IMR-90 (cell line): Measurements from ENCODE around the gene DHH. TPM values are rescaled to one million over a fixed set of nuclear protein-coding genes. Genes with fewer than 3 reads are reported as not detected.
A peak's percentile ranks its signal among the peaks of the same experiment; 100 is the strongest.

ENCODE experiments used
- ATAC-seq: fragments of 200-7000 bp; cut with Tn5 transposase; 2 replicates; pipeline ENCODE4 v1.9.1; 2020; ENCODE audit warnings: low read depth, mild to moderate bottlenecking, moderate library complexity
- BruUV-seq: library from RNA; stranded (reverse); fragments of 400-500 nt; replicated peaks from 2 replicates; lab custom pipeline; 2021; lab: Mats Ljungman, UMichigan
- CTCF ChIA-PET: fragments of 300-600 bp; formaldehyde crosslinking; extraction: SDS; loops from one replicate; lab custom pipeline; 2021; ENCODE audit warnings: antibody characterized with exemption; lab: Yijun Ruan, JAX
- POLR2A ChIA-PET: fragments of 300-600 bp; sonication (Branson Sonifier 250); formaldehyde crosslinking; loops from one replicate; lab custom pipeline; 2022; ENCODE audit warnings: antibody characterized with exemption; ENCODE audit not compliant: unreplicated experiment; lab: Charles Lee
- DNase-seq: peaks from one replicate; pipeline ENCODE4 v3.0.0; 2013
- H2AFZ ChIP-seq: replicated peaks from 2 replicates; pipeline ENCODE3; 2013; ENCODE audit warnings: low read length, mild to moderate bottlenecking; ENCODE audit not compliant: poor library complexity
- H2AK5ac ChIP-seq: 2 replicates; pipeline ENCODE4 v1.6.1; 2013; ENCODE audit warnings: low read depth, low read length, inconsistent platforms
- H2AK9ac ChIP-seq: replicated peaks from 2 replicates; pipeline ENCODE3; 2013; ENCODE audit warnings: mild to moderate bottlenecking, low read depth, low read length, moderate library complexity; ENCODE audit not compliant: poor library complexity
- H2BK120ac ChIP-seq: 2 replicates; pipeline ENCODE4 v1.6.1; 2013; ENCODE audit warnings: low read depth, low read length, inconsistent platforms
- H2BK15ac ChIP-seq: 3 replicates; pipeline ENCODE4 v1.6.1; 2013; ENCODE audit warnings: low read depth, low read length, inconsistent platforms
- H2BK20ac ChIP-seq: 2 replicates; pipeline ENCODE4 v1.6.1; 2013; ENCODE audit warnings: low read depth, mild to moderate bottlenecking, inconsistent platforms, low read length, moderate library complexity
- H2BK5ac ChIP-seq: 2 replicates; pipeline ENCODE4 v1.6.1; 2013; ENCODE audit warnings: mild to moderate bottlenecking, low read depth, low read length, inconsistent platforms; ENCODE audit not compliant: poor library complexity, severe bottlenecking
- H3K14ac ChIP-seq: replicated peaks from 2 replicates; pipeline ENCODE4 v1.6.1; 2013; ENCODE audit warnings: low read depth, low read length, inconsistent platforms
- H3K18ac ChIP-seq: 2 replicates; pipeline ENCODE4 v1.6.1; 2013; ENCODE audit warnings: low read depth, low read length, control low read depth
- H3K23ac ChIP-seq: 2 replicates; pipeline ENCODE4 v1.6.1; 2013; ENCODE audit warnings: low read depth, low read length, inconsistent platforms
- H3K27ac ChIP-seq: 2 replicates; pipeline ENCODE4 v1.5.1; 2013; ENCODE audit warnings: mild to moderate bottlenecking, control low read depth, low read length; ENCODE audit not compliant: insufficient read depth
- H3K27me3 ChIP-seq: 2 replicates; pipeline ENCODE4 v1.6.1; 2013; ENCODE audit warnings: low read length; ENCODE audit not compliant: control insufficient read depth, insufficient read depth
- H3K36me3 ChIP-seq: 2 replicates; pipeline ENCODE4 v1.6.1; 2013; ENCODE audit warnings: low read length, mixed read lengths; ENCODE audit not compliant: control insufficient read depth, insufficient read depth
- H3K4ac ChIP-seq: 2 replicates; pipeline ENCODE4 v1.6.1; 2013; ENCODE audit warnings: low read depth, low read length, inconsistent platforms
- H3K4me1 ChIP-seq: 2 replicates; pipeline ENCODE4 v1.6.1; 2013; ENCODE audit warnings: low read length, mixed read lengths; ENCODE audit not compliant: control insufficient read depth, insufficient read depth
- H3K4me2 ChIP-seq: 2 replicates; pipeline ENCODE4 v1.6.1; 2013; ENCODE audit warnings: low read depth, mild to moderate bottlenecking, control low read depth, low read length, moderate library complexity
- H3K4me3 ChIP-seq: 2 replicates; pipeline ENCODE4 v1.5.1; 2013; ENCODE audit warnings: low read depth, mild to moderate bottlenecking, control low read depth, low read length, moderate library complexity; ENCODE audit not compliant: insufficient read depth
- H3K56ac ChIP-seq: 2 replicates; pipeline ENCODE4 v1.6.1; 2013; ENCODE audit warnings: low read length, inconsistent platforms; ENCODE audit not compliant: insufficient read depth; ENCODE audit errors: extremely low read depth
- H3K79me1 ChIP-seq, 2 experiments: 2 replicates each; pipeline ENCODE4 v1.6.1; 2013; ENCODE audit warnings: low read length in 2 of 2, inconsistent platforms in 1 of 2, low read depth in 1 of 2
- H3K9ac ChIP-seq: 2 replicates; pipeline ENCODE4 v1.6.1; 2013; ENCODE audit warnings: low read depth, low read length, control low read depth
- H3K9me1 ChIP-seq: 2 replicates; pipeline ENCODE4 v1.6.1; 2013; ENCODE audit warnings: low read length, inconsistent platforms; ENCODE audit not compliant: insufficient read depth
- H3K9me3 ChIP-seq: 2 replicates; pipeline ENCODE4 v1.6.1; 2013; ENCODE audit warnings: low read length; ENCODE audit not compliant: control insufficient read depth, insufficient read depth
- H4K20me1 ChIP-seq: 2 replicates; pipeline ENCODE4 v1.6.1; 2013; ENCODE audit warnings: low read length, inconsistent platforms; ENCODE audit not compliant: insufficient read depth
- H4K5ac ChIP-seq: 2 replicates; pipeline ENCODE4 v1.6.1; 2013; ENCODE audit warnings: mild to moderate bottlenecking, low read depth, low read length, control low read depth
- H4K8ac ChIP-seq, 2 experiments: 2 replicates each; pipeline ENCODE4 v1.6.1; 2013; ENCODE audit warnings: low read depth in 2 of 2, low read length in 2 of 2, control low read depth in 1 of 2, inconsistent platforms in 1 of 2
- H4K91ac ChIP-seq: 2 replicates; pipeline ENCODE4 v1.6.1; 2013; ENCODE audit warnings: low read depth, low read length, inconsistent platforms; ENCODE audit not compliant: insufficient read depth
- BHLHE40 ChIP-seq: fragments of 150-350 bp; IDR thresholded peaks from 2 replicates; pipeline ENCODE4 v1.6.1; 2016; ENCODE audit warnings: mild to moderate bottlenecking, low read depth, low read length
- CEBPB ChIP-seq: IDR thresholded peaks from 2 replicates; pipeline ENCODE4 v1.6.1; 2012; ENCODE audit warnings: low read depth, low read length, improper control_type of control experiment
- CHD1 ChIP-seq: IDR thresholded peaks from 2 replicates; pipeline ENCODE4 v1.6.1; 2012; ENCODE audit warnings: low read depth, low read length, improper control_type of control experiment
- MXI1 ChIP-seq: IDR thresholded peaks from 2 replicates; pipeline ENCODE4 v1.6.1; 2012; ENCODE audit warnings: low read depth, mild to moderate bottlenecking, low read length, moderate library complexity, borderline replicate concordance
- NFE2L2 ChIP-seq: fragments of 150-350 bp; IDR thresholded peaks from 2 replicates; pipeline ENCODE4 v1.6.1; 2016; ENCODE audit warnings: low read depth, mild to moderate bottlenecking, low read length
- POLR2A ChIP-seq: IDR thresholded peaks from 2 replicates; pipeline ENCODE4 v1.6.1; 2012; ENCODE audit warnings: mild to moderate bottlenecking, low read depth, low read length
- RCOR1 ChIP-seq: IDR thresholded peaks from 2 replicates; pipeline ENCODE4 v1.6.1; 2012; ENCODE audit warnings: mild to moderate bottlenecking, low read length, improper control_type of control experiment; ENCODE audit not compliant: insufficient replicate concordance
- RFX5 ChIP-seq: IDR thresholded peaks from 2 replicates; pipeline ENCODE4 v1.8.0; 2012; ENCODE audit warnings: low read depth, mild to moderate bottlenecking, low read length, moderate library complexity
- SMC3 ChIP-seq: fragments of 150-350 bp; IDR thresholded peaks from 2 replicates; pipeline ENCODE4 v1.6.1; 2016; ENCODE audit warnings: low read depth, mild to moderate bottlenecking, antibody characterized with exemption, low read length, moderate library complexity
- WGBS, 2 experiments: methylation state at CpG; one replicate each; pipeline versions ENCODE4 v1.1.5 to v1.1.7; 2013; ENCODE audit warnings: missing lambda C conversion rate in 2 of 2; ENCODE audit not compliant: insufficient read length in 1 of 2; ENCODE audit errors: extremely low coverage in 2 of 2; 5-methylcytosine and 5-hydroxymethylcytosine counted together
- dilution Hi-C: fragments of 300-500 bp; cut with HindIII; formaldehyde crosslinking; loops from one replicate; pipeline ENCODE4 v1.14.3; 2018; ENCODE audit warnings: low sequenced_read_pairs; ENCODE audit not compliant: unreplicated experiment
- in situ Hi-C: fragments of 300-500 bp; cut with MboI; formaldehyde crosslinking; loops from 3 replicates; pipeline ENCODE4 v1.14.3; 2019; ENCODE audit warnings: low sequenced_read_pairs, inconsistent platforms, mixed read lengths
- intact Hi-C: fragments of 100-400 bp; cut with micrococcal nuclease; formaldehyde crosslinking; loops from 2 replicates; pipeline ENCODE4 v1.10.0; 2022
- polyA plus RNA-seq, 3 experiments: library from polyadenylated mRNA; depleted of rRNA; stranded (reverse); fragments of >200 nt; gene quantifications; 2 replicates each; pipeline ENCODE4 v1.2.3, GENCODE V29; 2012; ENCODE audit warnings: low replicate concordance in 1 of 3
- total RNA-seq: library from RNA; depleted of rRNA; stranded (reverse); fragments of >200 nt; gene quantifications from 2 replicates; pipeline ENCODE4 v1.2.3, GENCODE V29; 2012
- TF ChIP-seq, protein P1 (sequence below): fragments of 150-350 bp; IDR thresholded peaks from 2 replicates; pipeline ENCODE4 v1.6.1; 2016; ENCODE audit warnings: low read depth, mild to moderate bottlenecking, low read length, moderate library complexity, borderline replicate concordance
- TF ChIP-seq, protein P2 (sequence below): conservative IDR thresholded peaks from 2 replicates; pipeline ENCODE4 v1.5.1; 2012; ENCODE audit warnings: mild to moderate bottlenecking, low read depth, low read length, improper control_type of control experiment
- TF ChIP-seq, protein P3 (sequence below): fragments of 150-350 bp; IDR thresholded peaks from 2 replicates; pipeline ENCODE4 v1.6.1; 2017; ENCODE audit warnings: mild to moderate bottlenecking, antibody characterized with exemption, low read length, low read depth

Gene DHH
- total and polyA plus RNA-seq, 2 of the 4 experiments (the other 2 are of a cell fraction): under 0.01 to 0.07 TPM

DNA sequence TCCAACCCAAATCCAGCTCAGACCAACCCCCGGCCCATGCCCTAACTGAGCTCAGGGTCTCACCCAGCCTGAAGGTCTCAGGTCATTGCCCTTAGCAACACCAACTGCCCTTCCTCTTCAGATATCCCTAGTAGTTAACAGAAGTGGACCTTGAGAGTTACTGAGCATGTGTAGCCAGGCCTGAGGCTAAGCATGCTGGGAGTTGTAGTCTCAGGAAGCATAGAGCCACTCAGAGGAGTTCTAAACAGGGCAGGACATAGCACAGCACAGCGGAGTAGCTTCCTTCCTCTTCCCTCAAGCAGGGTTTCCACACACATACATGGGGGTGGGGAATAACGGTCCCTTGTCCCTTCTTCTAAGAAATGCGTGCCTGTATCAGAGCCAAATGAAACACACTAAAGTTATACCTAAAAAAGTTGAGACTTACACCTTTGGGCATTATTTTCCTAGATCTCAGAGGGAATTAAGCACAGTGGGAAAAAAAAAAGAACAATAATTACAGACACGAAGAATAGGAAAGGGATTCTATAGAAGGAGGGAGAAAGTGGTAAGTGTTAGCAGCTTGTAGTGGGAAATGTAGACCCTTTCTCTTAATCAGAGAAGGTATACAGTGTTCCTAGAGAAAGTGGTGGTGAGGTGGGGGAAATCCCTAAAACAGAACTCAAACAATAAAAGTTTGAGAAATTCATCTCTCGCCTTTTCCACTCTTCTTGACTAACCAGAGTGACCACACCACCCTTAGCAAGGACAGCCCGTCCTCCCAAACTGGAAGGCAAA lies 38.4 kb downstream of the DHH start:
- no peak overlapping the region for H2AK5ac ChIP-seq
- DNase-seq (peak; percentile 82), ATAC-seq (peak; percentile 36)
- H2AK9ac ChIP-seq: no peak overlapping the region
- no peak overlapping the region for H3K4ac ChIP-seq
- H3K79me1 ChIP-seq: peaks cover 14 to 78% of the 10 kb centered on the region in 2 experiments; a peak in 3 of 4 replicates
- no peak overlapping the region for H2BK15ac ChIP-seq
- in situ Hi-C loops: no loop called here
- H2BK5ac ChIP-seq: no peak overlapping the region
- H2BK120ac ChIP-seq: no peak overlapping the region
- H3K9me1 ChIP-seq: peaks cover 24% of the 10 kb centered on the region
- H4K91ac ChIP-seq: no peak overlapping the region
- H4K5ac ChIP-seq: no peak overlapping the region
- H3K36me3 ChIP-seq: peaks cover 40% of the 10 kb centered on the region
- H4K8ac ChIP-seq: no peak overlapping the region
- ChIA-PET CTCF (no interaction called here), POLR2A (interaction anchor here (0.6 kb wide), 1 partner anchor 1630 kb away, joined by 3 read pairs; no protein-coding TSS in a partner anchor)
- peaks cover 82% of the 10 kb centered on the region for H4K20me1 ChIP-seq
- dilution Hi-C loops: no loop called here
- H2AFZ ChIP-seq: peak overlapping the region; percentile 59
- H3K4me2 ChIP-seq: peak overlapping the region; percentile 97
- H3K14ac ChIP-seq: no peak overlapping the region
- H3K56ac ChIP-seq: no peak overlapping the region
- no peak overlapping the region for H3K27ac ChIP-seq
- WGBS, 2 experiments: 86% methylated on average over 1 of the region's 7 CpGs; no CpG with 5 or more reads in 1 of the 2 experiments
- peak overlapping the region; percentile 71; the same call in 1 of the 2 replicates for H3K23ac ChIP-seq
- no TSS peak for BruUV-seq
- H3K18ac ChIP-seq: no peak overlapping the region
- no peak overlapping the region for H3K4me3 ChIP-seq
- intact Hi-C loops: no loop called here
- TF ChIP-seq POLR2A (no peak), RCOR1 (no peak), CHD1 (no peak), BHLHE40 (no peak), MXI1 (no peak), SMC3 (no peak), NFE2L2 (no peak), CEBPB (no peak), RFX5 (no peak)
- TF ChIP-seq, protein P1, sequence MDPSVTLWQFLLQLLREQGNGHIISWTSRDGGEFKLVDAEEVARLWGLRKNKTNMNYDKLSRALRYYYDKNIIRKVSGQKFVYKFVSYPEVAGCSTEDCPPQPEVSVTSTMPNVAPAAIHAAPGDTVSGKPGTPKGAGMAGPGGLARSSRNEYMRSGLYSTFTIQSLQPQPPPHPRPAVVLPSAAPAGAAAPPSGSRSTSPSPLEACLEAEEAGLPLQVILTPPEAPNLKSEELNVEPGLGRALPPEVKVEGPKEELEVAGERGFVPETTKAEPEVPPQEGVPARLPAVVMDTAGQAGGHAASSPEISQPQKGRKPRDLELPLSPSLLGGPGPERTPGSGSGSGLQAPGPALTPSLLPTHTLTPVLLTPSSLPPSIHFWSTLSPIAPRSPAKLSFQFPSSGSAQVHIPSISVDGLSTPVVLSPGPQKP: no peak
- TF ChIP-seq, protein P2, sequence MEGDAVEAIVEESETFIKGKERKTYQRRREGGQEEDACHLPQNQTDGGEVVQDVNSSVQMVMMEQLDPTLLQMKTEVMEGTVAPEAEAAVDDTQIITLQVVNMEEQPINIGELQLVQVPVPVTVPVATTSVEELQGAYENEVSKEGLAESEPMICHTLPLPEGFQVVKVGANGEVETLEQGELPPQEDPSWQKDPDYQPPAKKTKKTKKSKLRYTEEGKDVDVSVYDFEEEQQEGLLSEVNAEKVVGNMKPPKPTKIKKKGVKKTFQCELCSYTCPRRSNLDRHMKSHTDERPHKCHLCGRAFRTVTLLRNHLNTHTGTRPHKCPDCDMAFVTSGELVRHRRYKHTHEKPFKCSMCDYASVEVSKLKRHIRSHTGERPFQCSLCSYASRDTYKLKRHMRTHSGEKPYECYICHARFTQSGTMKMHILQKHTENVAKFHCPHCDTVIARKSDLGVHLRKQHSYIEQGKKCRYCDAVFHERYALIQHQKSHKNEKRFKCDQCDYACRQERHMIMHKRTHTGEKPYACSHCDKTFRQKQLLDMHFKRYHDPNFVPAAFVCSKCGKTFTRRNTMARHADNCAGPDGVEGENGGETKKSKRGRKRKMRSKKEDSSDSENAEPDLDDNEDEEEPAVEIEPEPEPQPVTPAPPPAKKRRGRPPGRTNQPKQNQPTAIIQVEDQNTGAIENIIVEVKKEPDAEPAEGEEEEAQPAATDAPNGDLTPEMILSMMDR: no peak
- TF ChIP-seq, protein P3, sequence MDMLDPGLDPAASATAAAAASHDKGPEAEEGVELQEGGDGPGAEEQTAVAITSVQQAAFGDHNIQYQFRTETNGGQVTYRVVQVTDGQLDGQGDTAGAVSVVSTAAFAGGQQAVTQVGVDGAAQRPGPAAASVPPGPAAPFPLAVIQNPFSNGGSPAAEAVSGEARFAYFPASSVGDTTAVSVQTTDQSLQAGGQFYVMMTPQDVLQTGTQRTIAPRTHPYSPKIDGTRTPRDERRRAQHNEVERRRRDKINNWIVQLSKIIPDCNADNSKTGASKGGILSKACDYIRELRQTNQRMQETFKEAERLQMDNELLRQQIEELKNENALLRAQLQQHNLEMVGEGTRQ: no peak
- peaks cover 7% of the 10 kb centered on the region for H3K4me1 ChIP-seq
- no peaks in the 10 kb centered on the region for H3K9me3 ChIP-seq
- no peaks in the 10 kb centered on the region for H3K27me3 ChIP-seq
- H3K9ac ChIP-seq: no peak overlapping the region
- H2BK20ac ChIP-seq: no peak overlapping the region
